Bronchial epithelial cell (primary cell): Measurements from ENCODE around the gene TERF2IP. TPM values are rescaled to one million over a fixed set of nuclear protein-coding genes. Genes with fewer than 3 reads are reported as not detected.

Experiments used
- DNase-seq: peaks from one replicate; pipeline ENCODE4 v3.0.0-alpha.2; 2010; ENCODE audit warnings: low read depth
- FAIRE-seq: peaks from 2 replicates; lab custom pipeline; 2011; peaks lifted over from hg19 to GRCh38; lab: Jason Lieb, UNC
- H3K27me3 ChIP-seq: 2 replicates; pipeline ENCODE4 v1.5.1; 2011; ENCODE audit warnings: low read length; ENCODE audit not compliant: control insufficient read depth, insufficient read depth
- H3K36me3 ChIP-seq: 2 replicates; pipeline ENCODE4 v1.5.1; 2011; ENCODE audit warnings: low read length; ENCODE audit not compliant: control insufficient read depth, insufficient read depth
- H3K4me3 ChIP-seq: 2 replicates; pipeline ENCODE4 v1.5.1; 2011; ENCODE audit warnings: mild to moderate bottlenecking, low read depth, low read length, control low read depth
- CTCF ChIP-seq: IDR thresholded peaks from 2 replicates; pipeline ENCODE4 v1.5.1; 2011; ENCODE audit warnings: mild to moderate bottlenecking, moderate library complexity, low read length, control low read depth, inconsistent platforms; ENCODE audit not compliant: insufficient read depth, severe bottlenecking
- total RNA-seq: library from RNA; depleted of rRNA; stranded (reverse); fragments of >200 nt; gene quantifications from 2 replicates; pipeline ENCODE4 v1.2.1, GENCODE V29; 2014

TERF2IP gene
- 21.6 and 24.6 TPM in 2 replicates for total RNA-seq

- FAIRE-seq (no peak), DNase-seq (peak; percentile 89)
- no peak for TF ChIP-seq CTCF
- H3K27me3 ChIP-seq: no peaks in the 10 kb centered on the region
- H3K4me3 ChIP-seq: peak within 1 kb of the TSS; percentile 96
- H3K36me3 ChIP-seq: peaks cover 6% of the 10 kb centered on the region
Observed at GRCh38 chr16:75647492-75648264, at the start of gene TERF2IP, which contains the start of gene KARS1. Gene TERF2IP, plus strand, starts transcription at chr16:75647773. Its CDS starts 110 bp downstream, at chr16:75647883. Gene KARS1, minus strand, starts transcription at chr16:75647665. Its CDS starts 26 bp downstream, at chr16:75647639.

GRCh38 chr16:75599452-75600277 lies 47.9 kb upstream of the TERF2IP start:
- DNase-seq (no peak), FAIRE-seq (no peak)
- Histone ChIP-seq H3K4me3 (no peak overlapping the region), H3K27me3 (no peaks in the 10 kb centered on the region), H3K36me3 (peaks cover 7% of the 10 kb centered on the region)
- TF ChIP-seq CTCF: no peak

GRCh38 chr16:75603241-75603640 lies 44.3 kb upstream of the TERF2IP start:
- FAIRE-seq (no peak), DNase-seq (peak; percentile 33)
- no peaks in the 10 kb centered on the region for H3K27me3 ChIP-seq
- no peak overlapping the region for H3K4me3 ChIP-seq
- no peak for TF ChIP-seq CTCF
- H3K36me3 ChIP-seq: peaks cover 7% of the 10 kb centered on the region

- Histone ChIP-seq H3K36me3 (peaks cover 9% of the 10 kb centered on the region), H3K4me3 (no peak overlapping the region), H3K27me3 (no peaks in the 10 kb centered on the region)
- FAIRE-seq (no peak), DNase-seq (no peak)
- no peak for TF ChIP-seq CTCF
Observed at GRCh38 chr16:75606507-75606906, 41.1 kb upstream of the TERF2IP start.

- peaks cover 20% of the 10 kb centered on the region for H3K36me3 ChIP-seq
- TF ChIP-seq CTCF: no peak
- FAIRE-seq (no peak), DNase-seq (peak; percentile 59)
- no peak overlapping the region for H3K4me3 ChIP-seq
- no peaks in the 10 kb centered on the region for H3K27me3 ChIP-seq
Observed at GRCh38 chr16:75614066-75614897, 33.3 kb upstream of the TERF2IP start.
